IPS DF 4.7 (cell line): ENCODE data around the gene JAKMIP3.

Experiments
- DNase-seq: peaks from one replicate; pipeline ENCODE4 v3.0.0-alpha.2; 2013; ENCODE audit warnings: low spot score; ENCODE audit errors: extremely low read depth

The JAKMIP3 gene

DNA sequence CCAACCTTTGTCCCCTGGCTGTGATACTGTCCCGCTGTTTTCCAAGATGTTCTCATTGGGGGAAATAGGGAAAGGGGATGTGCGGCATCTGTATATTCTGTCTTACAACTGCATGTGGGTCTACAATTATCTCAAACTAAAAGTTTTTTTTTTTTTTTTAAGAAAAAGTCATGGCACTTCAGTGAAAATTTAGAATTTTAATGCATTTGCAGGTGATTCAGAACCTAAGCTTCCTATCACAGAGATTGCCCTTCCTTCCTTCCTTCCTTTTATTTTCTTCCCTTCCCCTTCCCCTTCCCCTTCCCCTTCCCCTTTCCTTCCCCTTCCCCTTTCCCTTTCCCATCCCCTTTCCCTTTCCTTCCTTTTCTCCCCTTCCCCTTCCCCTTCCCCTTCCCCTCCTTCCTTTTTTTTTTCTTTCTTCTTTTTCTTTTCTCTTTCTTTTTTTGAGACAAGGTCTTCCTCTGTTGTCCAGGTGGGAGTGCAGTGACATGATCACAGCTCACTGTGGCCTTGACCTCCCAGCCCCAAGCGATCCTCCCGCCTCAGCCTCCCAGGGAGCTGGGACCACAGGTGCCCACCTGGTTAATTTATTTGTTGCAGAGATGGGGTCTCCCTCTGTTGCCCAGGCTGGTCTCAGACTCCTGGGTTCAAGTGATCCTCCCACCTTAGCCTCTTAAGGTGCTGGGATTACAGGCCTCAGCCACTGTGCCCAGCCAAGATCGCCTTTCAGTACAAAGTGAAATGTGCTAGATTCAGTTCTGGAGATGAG lies 32.0 kb downstream of the JAKMIP3 start:
- DNase-seq: no peak

DNA sequence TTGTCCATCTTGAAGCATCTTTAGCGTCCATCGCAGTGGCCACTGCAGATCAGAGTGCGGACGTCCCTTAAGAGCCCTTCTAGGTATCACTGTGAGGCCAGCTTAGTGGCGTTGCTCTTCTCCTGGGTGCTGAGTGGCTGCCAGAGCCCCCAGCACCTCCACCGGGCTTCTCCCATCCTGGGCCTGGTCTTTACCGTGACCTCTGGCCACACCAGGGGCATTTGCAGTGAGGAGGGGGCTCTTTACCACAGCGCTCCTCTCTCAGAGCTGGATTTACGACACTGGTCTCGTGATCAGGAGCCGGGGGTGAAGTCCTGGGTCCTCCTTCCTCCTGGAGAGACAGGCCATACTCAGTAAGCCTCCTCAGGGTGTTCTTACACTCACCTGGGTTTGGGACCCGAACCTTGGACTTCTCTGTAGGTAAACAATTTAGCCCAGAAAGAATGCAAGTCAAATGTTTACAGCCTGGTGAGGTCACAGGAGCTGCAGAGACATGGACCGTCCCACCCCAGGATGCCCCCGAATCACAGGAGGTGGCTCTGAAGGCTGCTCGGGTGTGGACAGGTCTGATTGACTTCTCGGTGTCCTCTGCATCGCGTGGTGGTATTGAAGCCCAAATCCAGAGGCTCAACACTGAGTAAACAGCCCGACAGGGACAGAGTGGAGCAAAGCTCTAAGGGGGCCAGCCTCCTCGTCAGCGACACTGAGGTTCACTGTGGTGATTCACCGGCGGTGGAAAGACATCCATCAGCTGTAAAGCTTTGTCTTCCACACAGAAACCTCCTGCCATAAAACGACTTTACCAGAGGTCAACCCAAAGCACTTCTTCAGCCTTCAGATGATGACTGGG lies 33.0 kb downstream of the JAKMIP3 start:
- no peak for DNase-seq

DNA sequence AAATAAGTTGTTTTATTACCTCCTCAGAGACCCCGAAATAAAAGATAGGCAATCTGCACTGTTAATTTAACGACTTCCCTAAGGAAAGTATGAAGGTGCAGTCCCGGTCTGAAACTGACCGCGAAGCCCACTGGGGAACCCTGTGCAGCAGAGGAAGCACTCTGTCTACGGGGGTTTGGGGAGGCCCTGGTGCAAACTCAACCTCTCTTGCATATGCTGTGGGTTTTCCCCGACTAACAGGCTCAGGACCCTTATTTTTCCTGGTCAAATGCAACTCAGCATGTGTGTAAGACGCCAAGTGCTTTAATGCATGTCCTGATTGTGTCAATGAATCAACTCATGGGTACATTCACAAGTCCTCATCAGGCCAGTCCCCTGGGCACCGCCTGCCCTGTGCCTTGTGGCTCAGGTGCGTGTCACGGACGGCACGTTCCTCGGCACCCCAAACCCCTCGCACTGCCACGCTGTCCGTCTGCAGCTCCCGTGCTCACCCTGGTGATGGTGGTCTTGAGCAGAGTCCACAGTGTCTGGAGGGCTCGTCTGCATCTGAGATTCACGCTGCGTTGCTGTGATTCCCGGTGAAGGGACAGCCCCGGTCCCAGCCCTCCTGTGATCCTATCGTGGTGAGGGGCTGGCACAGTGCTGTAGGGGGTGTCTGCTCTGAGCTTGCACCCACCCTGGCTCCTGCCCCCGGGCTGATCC lies 33.8 kb downstream of the JAKMIP3 start:
- DNase-seq: no peak

DNA sequence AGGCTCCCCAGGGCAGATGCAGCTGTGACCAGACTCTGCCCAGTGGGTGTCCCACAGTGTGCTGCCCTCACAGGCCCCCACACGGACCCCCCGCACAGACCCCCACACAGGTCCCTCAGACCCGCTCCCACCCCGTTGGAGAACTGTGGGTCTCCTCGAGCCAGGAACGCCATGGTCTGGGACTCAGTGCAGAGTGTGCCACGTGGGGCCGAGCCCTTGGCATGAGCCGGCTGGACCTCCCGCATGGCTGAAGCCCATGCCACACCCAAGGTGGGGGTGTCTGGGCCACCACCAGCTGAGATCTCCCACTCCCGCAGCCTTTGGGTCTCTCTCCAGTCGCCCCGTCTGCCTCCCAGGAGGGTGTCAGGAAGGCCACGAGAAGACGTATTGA lies 34.3 kb downstream of the JAKMIP3 start:
- DNase-seq: no peak

DNA sequence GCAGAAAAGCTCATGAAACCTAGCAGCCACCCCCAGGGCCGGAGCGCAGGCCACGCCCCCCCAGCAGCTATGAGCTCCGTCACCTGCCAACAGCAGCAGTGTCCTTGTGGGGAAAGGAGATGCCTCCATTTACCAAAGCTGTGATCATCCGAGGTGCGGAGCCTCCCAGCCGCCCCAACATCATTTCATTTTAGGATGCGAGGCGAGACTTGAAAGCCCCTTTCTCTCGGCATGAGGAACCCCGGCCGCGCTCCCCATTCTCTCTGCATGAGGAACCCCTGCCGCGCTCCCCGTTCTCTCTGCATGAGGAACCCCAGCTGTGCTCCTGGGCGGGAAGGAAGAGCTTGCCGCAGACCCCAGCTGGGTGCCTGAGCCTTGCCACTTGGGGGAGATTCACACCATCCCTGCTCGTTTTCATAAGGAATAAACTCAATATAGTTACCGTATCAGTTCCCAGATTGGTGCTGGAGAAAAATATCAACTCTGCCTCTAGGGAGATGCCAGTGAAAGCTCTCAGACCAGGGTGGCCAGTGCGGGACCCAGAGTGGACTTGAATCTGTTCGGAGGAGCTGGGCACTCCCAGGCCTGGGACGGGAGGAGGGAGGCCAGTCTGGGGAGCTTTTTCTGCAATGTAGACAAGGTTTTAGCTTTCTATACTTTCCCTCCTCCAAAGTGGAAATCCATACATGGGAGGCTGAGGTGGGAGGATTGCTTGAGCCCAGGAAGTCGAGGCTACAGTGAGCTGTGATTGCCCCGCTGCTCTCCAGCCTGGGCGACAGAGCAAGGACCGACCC lies 35.0 kb downstream of the JAKMIP3 start:
- no peak for DNase-seq

DNA sequence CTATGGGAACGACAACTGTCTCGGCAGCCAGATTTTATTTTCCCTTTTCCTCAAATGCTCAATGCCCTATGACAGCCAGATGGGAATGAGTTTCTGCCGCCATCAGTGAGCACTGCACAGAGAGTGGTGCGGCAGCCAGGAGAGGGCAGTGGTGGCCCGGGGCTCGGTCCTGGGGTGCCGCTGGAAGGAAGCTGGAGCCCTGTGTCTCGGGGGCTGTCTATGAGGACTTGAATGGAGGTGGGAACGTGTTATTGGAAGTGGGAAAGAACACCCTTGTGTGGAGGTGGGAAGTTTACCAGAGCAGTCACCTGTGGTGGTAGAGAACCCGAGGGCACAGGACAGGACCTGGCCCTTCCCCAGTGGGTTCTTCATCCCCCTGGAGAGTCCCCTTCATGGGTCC lies 35.8 kb downstream of the JAKMIP3 start:
- DNase-seq: no peak

DNA sequence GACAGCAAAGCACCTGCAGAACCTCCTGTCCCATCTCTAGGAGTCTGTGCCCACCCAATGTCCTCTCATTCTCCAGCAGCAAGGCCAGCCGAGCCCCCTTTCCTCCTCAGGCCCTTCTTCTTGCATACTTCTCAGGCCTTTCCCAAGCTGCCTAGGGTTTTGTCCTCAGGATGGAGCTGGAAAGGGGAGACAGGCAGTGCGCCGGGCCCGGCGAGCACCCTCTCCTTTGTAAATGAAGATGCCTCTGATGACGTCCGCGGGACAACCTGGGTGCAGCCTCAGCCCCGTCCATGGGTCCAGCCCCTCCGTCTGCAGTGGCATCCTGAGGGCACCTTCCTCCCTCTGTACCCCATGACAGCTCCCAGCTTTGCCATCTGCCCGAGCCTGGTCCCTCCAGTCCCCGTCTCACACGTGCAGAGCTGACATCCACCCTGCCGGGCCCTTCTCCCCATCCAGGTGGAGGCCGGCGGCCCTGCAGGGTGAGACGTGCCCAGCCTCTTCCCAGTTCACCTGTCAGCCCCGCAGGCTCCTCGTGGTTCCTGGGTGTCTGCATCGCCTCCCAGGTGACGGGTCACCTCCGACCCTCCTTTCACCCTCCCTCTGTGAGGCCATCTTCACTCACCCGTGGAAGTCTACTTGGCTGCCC lies 36.4 kb downstream of the JAKMIP3 start:
- DNase-seq: no peak

DNA sequence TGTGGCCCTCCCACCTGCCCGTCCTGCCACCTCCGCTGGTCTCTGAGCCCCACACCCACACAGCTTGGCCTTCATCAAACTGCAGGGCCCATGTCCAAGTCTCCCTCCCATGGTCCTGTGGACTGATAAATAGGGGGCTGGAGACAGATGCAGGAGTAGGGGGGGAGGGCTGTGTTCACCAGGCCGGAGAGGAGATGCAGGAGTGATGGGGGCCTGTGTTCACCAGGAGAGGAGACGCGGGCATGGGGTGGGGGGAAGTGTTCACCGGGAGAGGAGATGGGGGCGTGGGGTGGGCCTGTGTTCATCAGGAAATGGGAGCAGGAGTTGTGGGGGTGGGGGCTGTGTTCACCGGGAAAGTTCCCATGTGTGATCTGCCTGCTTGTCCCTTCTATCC lies 37.0 kb downstream of the JAKMIP3 start:
- no peak for DNase-seq

DNA sequence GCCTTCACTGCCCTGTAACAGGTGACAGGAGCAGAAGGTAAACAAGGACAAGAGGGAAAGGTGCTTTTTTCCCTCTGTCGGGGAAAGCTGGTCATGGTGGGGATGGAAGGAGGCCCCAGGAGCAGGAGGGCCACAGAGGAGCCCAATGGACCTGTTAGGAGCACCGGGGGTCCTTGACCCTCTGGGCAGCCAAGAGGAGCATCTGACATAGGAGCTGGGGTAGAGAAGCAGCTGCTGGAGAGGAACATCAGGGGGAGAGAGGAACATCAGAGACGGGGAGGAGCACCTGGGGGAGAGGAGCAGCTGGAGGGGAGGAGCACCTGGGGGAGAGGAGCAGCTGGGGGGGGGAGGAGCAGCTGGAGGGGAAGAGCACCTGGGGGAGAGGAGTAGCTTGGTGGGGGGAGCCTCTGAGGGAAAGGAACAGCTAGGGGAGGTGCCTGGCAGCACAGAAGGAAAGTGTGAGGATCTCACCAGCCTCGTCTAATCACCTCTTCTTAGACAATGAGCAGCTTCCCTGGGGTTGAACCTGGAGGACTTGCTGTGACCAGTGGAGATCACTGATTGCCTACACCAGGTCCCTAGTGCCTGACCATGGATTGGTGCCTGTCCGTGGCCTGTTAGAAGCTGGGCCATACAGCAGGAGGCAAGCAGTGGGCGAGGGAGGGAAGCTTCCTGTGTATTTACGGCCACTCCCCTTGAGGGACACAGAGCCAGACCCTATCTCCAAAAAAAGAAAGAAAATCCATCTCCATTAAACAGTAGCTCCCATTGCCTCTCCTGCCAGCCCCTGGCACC lies 37.6 kb downstream of the JAKMIP3 start:
- DNase-seq: no peak

DNA sequence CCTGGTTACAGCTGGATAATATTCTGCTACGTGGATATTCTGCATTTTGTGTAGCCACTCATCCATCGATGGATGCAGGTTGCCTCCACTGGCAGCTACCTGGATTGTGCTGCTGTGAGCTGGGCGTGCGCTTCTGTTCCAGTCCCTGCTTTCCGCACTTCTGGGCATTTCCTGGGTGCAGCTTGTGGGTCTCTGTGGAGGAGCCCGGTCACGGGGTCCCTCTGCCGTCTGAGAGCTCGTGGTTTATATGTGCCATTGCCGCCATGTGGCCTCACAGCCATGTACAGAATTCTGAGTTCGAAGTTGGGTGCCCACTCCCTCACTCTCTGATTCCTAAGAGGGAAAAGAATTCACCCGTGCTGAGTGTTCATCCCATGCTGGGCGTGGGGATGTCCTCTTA lies 38.3 kb downstream of the JAKMIP3 start:
- DNase-seq: no peak

DNA sequence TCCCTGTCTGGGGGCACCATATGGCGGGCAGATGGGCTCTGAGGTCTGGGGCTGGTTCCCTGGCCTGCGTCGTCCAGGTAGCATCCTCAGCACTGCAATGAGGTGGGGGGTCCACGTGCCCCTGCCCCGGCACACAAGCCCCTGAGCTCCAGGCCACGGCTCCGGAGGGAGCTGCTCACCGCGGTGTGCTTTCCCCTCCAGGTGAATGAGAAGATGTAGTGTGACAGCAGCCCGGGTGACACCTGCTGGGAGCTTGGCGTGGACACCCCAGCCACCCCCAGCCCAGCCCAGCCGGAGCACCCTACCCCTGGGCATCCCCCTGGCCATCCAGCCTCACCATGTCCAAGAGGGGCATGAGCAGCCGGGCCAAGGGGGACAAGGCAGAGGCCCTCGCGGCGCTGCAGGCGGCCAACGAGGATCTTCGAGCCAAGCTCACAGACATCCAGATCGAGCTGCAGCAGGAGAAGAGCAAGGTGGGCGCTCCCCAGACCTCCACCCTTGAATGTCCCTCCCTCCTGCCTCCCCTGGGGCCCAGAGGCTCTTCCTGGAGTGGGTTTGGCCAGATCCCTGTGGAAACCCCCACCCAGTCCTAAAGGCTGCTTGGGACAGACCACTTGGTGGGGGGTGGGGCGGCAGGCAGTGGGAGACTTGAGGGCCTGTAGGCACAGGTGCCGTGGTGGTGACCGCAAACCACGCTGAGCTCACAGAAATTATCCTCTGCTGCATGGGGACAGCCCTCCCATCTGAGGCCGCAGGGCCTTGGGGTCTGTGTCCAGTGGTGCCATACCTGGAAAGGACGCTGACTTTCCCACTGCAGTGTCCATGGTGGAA lies 38.9 kb downstream of the JAKMIP3 start:
- no peak for DNase-seq

DNA sequence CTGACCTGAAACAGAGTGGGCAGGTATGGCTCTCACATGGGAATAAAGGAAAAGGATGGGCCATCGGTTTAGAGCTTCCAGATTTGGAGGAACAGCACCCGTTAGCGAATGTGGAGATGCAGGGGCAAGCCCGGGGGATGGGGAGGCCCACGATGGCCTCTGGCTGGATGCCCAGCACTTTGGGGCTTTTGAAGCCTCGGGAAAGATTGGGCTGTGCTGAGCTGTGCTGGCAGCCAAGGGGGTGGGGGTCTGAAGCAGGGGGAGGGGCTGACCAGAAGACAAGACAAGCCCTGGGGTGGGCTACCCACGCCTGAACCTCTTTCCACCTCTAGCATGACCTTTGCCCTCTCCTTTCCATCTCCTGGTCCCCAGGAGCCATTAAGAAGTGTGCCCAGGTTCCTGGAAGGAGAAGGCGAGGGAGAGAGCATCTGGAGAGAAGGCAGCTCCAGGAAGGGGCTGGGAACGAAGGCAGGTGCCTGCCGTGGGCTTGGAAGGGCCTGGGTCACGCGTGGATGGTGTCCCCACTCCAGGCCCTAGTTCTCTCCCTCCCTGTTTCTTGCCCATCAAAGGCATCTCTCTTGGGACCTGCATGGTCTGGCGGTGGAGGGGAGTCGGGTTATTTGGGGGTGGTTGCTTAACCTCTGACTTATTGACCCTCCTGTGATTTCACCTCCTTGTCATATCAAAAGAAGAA lies 39.7 kb downstream of the JAKMIP3 start:
- no peak for DNase-seq

DNA sequence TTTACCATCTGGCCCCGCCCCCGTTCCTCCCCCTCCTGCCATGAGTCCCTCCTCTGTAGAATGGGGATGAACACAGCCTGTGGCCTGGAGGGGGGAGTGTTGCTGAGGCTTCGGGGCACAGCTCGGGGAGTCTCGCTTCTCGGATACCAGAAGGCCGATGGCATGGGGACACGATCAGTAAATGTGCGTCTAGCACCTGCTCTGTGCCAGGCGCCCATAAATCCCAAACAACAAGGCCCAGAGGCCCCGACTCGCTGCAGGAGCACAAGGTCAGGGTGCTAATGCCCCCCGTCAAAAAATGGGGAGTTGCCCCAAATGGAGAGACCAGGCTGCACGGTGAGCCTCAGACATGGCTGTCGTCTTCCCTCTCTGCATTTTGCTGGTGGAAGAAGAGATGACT lies 40.7 kb downstream of the JAKMIP3 start:
- no peak for DNase-seq

DNA sequence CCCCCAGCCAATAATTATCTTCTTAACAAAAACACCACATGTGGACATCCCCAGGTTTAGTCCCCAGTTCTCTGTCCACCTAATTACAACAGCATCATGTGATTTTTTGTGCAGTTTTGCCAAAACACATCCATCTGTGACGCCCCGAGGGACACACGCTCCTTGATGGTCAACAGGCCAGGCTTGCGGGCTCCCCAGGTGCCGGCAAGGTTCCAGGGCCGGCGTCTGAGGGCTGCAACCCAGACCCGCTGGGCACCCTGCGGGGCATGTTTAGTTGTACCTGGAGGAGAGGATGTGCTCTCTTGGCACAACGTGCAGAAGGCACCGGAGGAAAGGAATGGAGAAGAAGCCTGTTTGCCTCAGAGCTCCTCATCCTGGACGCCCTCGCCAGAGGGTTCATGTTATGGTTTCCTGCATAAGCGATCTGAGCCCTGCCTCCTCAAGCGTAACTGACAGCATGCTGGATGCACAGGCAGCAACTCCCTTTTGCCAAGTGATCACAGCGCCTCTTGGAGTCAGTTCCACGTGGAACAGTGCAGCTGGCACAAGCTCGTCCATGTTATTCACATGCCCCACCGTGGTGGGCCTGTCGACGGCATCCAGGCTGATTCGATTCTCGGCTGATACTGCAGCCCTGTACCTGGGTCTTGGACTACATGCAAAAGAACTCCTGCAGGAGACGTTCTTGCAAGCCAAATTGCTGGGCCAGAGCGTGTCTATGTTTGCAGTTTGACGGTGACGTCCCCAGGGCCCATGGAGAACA lies 41.6 kb downstream of the JAKMIP3 start:
- no peak for DNase-seq

DNA sequence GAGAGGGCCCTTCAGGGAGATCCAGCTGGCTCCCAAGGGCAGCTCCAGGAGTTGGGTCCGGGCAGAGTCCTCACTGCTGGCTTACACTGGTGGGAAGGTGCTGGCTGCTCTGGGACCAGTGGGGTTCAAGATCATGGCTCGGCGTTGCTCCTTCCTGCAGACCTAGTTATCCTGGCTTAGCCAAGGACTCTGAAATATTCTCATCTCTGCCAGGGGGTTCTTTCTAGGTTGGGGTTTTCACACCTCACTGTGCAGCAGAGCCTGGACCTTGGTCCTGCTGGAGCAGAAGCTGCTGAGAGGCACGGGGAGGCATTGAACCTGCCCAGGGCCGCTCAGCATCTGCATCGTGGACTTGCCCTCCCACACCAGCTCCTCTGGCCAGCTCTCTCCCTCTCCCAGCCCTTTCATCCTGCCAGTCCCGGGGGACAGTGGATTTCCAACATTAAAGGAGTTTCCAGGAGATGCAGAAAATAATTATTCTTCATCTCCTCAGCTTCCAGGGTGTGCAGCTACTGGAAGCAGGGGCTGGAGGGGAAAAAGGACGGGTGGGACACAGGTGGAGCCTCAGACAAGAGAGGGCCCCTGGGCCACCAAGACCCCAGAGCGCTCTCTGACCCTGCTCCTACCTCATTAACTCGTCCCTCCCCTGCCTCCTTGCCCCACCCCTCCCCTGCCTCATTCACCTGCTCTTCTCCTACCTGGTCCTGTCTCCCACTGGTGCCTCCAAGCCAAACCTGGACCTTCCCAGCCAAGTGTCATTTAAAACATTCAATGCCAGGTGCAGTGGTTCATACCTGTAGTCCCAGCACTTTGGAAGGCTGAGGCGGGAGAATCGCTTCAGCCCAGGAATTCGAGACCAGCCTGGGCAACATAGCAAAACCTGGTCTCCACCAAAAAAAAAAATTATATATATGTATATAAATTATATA lies 42.5 kb downstream of the JAKMIP3 start:
- no peak for DNase-seq

DNA sequence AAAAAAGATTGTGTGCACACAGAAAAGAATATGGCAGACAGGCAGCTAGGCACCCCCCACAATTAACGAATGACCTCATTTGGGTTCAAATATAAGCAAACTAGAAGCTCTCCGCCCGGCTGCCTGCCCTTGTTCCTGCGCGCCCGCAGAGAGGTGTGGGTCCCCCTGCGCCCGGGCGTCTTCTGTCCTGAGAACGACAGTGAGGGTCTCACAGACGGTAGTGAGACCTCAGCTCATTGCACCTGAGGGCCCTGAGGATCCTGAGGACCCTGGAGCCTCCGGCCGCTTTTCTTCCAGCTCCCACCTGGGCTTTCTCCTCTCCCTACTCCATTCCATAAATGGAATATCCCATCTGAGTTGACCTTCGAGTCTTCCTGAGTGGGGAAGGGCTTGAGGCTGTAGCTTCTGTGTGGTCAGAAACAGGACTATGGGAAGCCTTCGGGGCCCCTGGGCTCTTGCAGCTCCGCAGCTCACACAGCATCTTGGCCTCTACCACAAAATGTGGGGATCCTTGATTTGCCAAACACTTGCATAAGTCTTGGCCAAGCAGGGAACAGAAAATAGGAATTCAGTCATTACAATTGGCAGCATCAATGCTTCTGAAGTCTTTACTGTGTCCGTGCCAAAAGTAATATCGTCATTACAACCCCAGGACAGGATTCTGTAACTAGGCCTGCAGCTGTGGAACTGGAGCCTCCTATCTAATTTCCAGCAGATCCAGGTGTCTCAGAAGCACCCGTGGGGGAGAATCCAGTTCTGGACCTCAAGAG lies 43.8 kb downstream of the JAKMIP3 start:
- DNase-seq: no peak
